Spleen (tissue), 11 donors: ENCODE results near the gene TECTB. TPM values are rescaled to one million over a fixed set of nuclear protein-coding genes. Genes with fewer than 3 reads are reported as not detected.

Experiments
- DNase-seq: peaks from one replicate; pipeline ENCODE4 v3.0.0-alpha.2; 2020
- H3K27ac ChIP-seq, 8 donors: fragments of 200-600 bp; sonication (generic) in 7 of 8; 1 replicate in 4 of 8; 2 replicates in 4 of 8; pipeline versions ENCODE4 v1.5.0 to v1.8.0; 2016 to 2021; ENCODE audit warnings: inconsistent platforms in 4 of 8, mild to moderate bottlenecking in 4 of 8, moderate library complexity in 1 of 8
- H3K27me3 ChIP-seq, 7 donors: fragments of 200-600 bp; sonication (generic) in 6 of 7; replicated peaks in 1 of 7; 1 replicate in 4 of 7; 2 replicates in 3 of 7; pipeline versions ENCODE4 v1.5.0 to v1.8.0; 2016 to 2021; ENCODE audit warnings: inconsistent platforms in 3 of 7, mild to moderate bottlenecking in 1 of 7
- H3K36me3 ChIP-seq, 6 donors: fragments of 200-600 bp; sonication (generic) in 5 of 6; 1 replicate in 4 of 6; 2 replicates in 2 of 6; pipeline versions ENCODE4 v1.5.0 to v1.8.0; 2016 to 2021; ENCODE audit warnings: inconsistent platforms in 2 of 6
- H3K4me1 ChIP-seq, 6 donors: fragments of 200-600 bp; sonication (generic) in 5 of 6; 1 replicate in 3 of 6; 2 replicates in 3 of 6; pipeline versions ENCODE4 v1.5.0 to v1.8.0; 2016 to 2021; ENCODE audit warnings: inconsistent platforms in 3 of 6
- H3K4me3 ChIP-seq, 8 donors: fragments of 200-600 bp; sonication (generic) in 7 of 8; 1 replicate in 4 of 8; 2 replicates in 4 of 8; pipeline versions ENCODE4 v1.5.0 to v1.8.0; 2016 to 2021; ENCODE audit warnings: inconsistent platforms in 4 of 8, mild to moderate bottlenecking in 4 of 8, moderate library complexity in 2 of 8
- H3K9me3 ChIP-seq, 8 donors: fragments of 200-600 bp; sonication (generic) in 7 of 8; 1 replicate in 4 of 8; 2 replicates in 4 of 8; pipeline versions ENCODE4 v1.5.0 to v1.8.0; 2016 to 2021; ENCODE audit warnings: inconsistent platforms in 4 of 8
- CTCF ChIP-seq, 11 experiments: fragments of 200-600 bp in 7 of 11; fragments of 450-650 bp in 4 of 11; sonication (generic) in 4 of 11; IDR thresholded peaks in 8 of 11; conservative IDR thresholded peaks in 3 of 11; 1 replicate in 7 of 11; 2 replicates in 4 of 11; pipeline versions ENCODE4 v1.4.0 to v1.8.0; 2016 to 2021; ENCODE audit warnings: antibody characterized with exemption in 11 of 11, inconsistent platforms in 4 of 11, mild to moderate bottlenecking in 1 of 11
- POLR2A ChIP-seq, 3 donors: fragments of 450-650 bp; IDR thresholded peaks; one replicate each; pipeline ENCODE4 v1.5.1; 2017; ENCODE audit warnings: antibody characterized with exemption in 3 of 3, mild to moderate bottlenecking in 1 of 3
- POLR2AphosphoS5 ChIP-seq, 3 donors: sonication (generic); formaldehyde crosslinking; IDR thresholded peaks; one replicate each; pipeline ENCODE4 v1.5.1; 2017; ENCODE audit warnings: antibody characterized with exemption in 3 of 3
- WGBS, 5 donors: extraction: QIAGEN DNeasy Blood & Tissue Kit in 3 of 5; methylation state at CpG; one replicate each; pipeline versions ENCODE4 v1.1.5 to v1.1.7; 2013 to 2018; 5-methylcytosine and 5-hydroxymethylcytosine counted together
- intact Hi-C: fragments of 100-400 bp; cut with DNase I; formaldehyde crosslinking; loops from one replicate; pipeline ENCODE4 v1.15.0; 2023; ENCODE audit warnings: low total_unique reads
- polyA plus RNA-seq, 3 donors: library from polyadenylated mRNA; stranded (reverse); fragments of 200-250 nt; gene quantifications; one replicate each; pipeline ENCODE4 v1.2.1, GENCODE V29; 2013
- total RNA-seq, 7 donors: library from RNA; depleted of rRNA in 3 of 7; stranded (reverse); fragments of >200 nt in 3 of 7; fragmentation: NEBNext Ultra II Directional in 4 of 7; extraction: Animal tissue kit (Norgen Biotek cat#: 25700) in 4 of 7; gene quantifications; one replicate each; pipeline versions ENCODE4 v1.1.0 to v1.2.1, GENCODE V29; 2016 to 2021
- donor health status: healthy with polysubstance abuse.
- donor health status: DM: no; HTN: no; CAD: no; lungs with moderate emphysema.
- donor health status: DM: no; HTN: no; CAD: no.
- donor health status: Bipolar disorder and iron deficiency.
- donor health status: healthy.
- donor health status: DM: no; HTN: no; CAD: no.
- donor health status: DM: yes; HTN: yes; CAD: no.

TECTB gene
- total and polyA plus RNA-seq, 10 donors, result not detected

GRCh38 chr10:112243713-112244112 lies 39.5 kb upstream of the TECTB start:
- WGBS, 5 donors, result 73 to 88% (median 83%) methylated on average over 6 of the region's 6 CpGs
- no peak for DNase-seq
- no peaks in the 10 kb centered on the region for H3K36me3 ChIP-seq
- intact Hi-C loops, result no loop called here
- TF ChIP-seq POLR2AphosphoS5 (IDR thresholded peaks at IDR 0.05) (no peak), POLR2A (IDR thresholded peaks at IDR 0.05) (no peak), CTCF (IDR thresholded peaks at IDR 0.05 in 8 of 11, conservative IDR thresholded peaks at IDR 0.05 in 3 of 11) (no peak)
- H3K27me3 ChIP-seq, result no peaks in the 10 kb centered on the region
- no peak overlapping the region for H3K4me3 ChIP-seq
- H3K27ac ChIP-seq, result no peak overlapping the region
- H3K4me1 ChIP-seq, result no peaks in the 10 kb centered on the region
- H3K9me3 ChIP-seq, result peaks cover 0 to 34% (median 25%) of the 10 kb centered on the region in 8 donors

- TF ChIP-seq CTCF (IDR thresholded peaks at IDR 0.05 in 8 of 11, conservative IDR thresholded peaks at IDR 0.05 in 3 of 11) (no peak), POLR2A (IDR thresholded peaks at IDR 0.05) (no peak), POLR2AphosphoS5 (IDR thresholded peaks at IDR 0.05) (no peak)
- no peaks in the 10 kb centered on the region for H3K27me3 ChIP-seq
- H3K4me3 ChIP-seq, result no peak overlapping the region
- whole genome bisulfite sequencing, 5 donors, result 91 to 95% (median 94%) methylated on average over 2 of the region's 2 CpGs
- no peak for DNase-seq
- H3K36me3 ChIP-seq, result no peaks in the 10 kb centered on the region
- intact Hi-C loops, result no loop called here
- H3K27ac ChIP-seq, result no peak overlapping the region
- H3K9me3 ChIP-seq, result peaks cover 0 to 34% (median 25%) of the 10 kb centered on the region in 8 donors
- H3K4me1 ChIP-seq, result no peaks in the 10 kb centered on the region
Measured at GRCh38 chr10:112244197-112244596, 39.0 kb upstream of the TECTB start.

GRCh38 chr10:112247791-112248190 lies 35.4 kb upstream of the TECTB start:
- TF ChIP-seq CTCF (IDR thresholded peaks at IDR 0.05 in 8 of 11, conservative IDR thresholded peaks at IDR 0.05 in 3 of 11) (no peak), POLR2AphosphoS5 (IDR thresholded peaks at IDR 0.05) (no peak), POLR2A (IDR thresholded peaks at IDR 0.05) (no peak)
- no peak overlapping the region for H3K27ac ChIP-seq
- WGBS, 5 donors, result 57 to 66% (median 61%) methylated on average over 2 of the region's 2 CpGs
- intact Hi-C loops, result no loop called here
- peaks cover 0 to 32% (median 19%) of the 10 kb centered on the region in 8 donors for H3K9me3 ChIP-seq
- H3K36me3 ChIP-seq, result no peaks in the 10 kb centered on the region
- no peak overlapping the region for H3K4me3 ChIP-seq
- no peaks in the 10 kb centered on the region for H3K27me3 ChIP-seq
- no peaks in the 10 kb centered on the region for H3K4me1 ChIP-seq
- no peak for DNase-seq

GRCh38 chr10:112248584-112249295 lies 34.5 kb upstream of the TECTB start:
- intact Hi-C loops, result no loop called here
- peaks cover 0 to 32% (median 19%) of the 10 kb centered on the region in 8 donors for H3K9me3 ChIP-seq
- DNase-seq, result no peak
- 75 to 94% (median 79%) methylated on average over 2 of the region's 2 CpGs for WGBS, 5 donors
- H3K27me3 ChIP-seq, result no peaks in the 10 kb centered on the region
- H3K4me3 ChIP-seq, result no peak overlapping the region
- TF ChIP-seq CTCF (IDR thresholded peaks at IDR 0.05 in 8 of 11, conservative IDR thresholded peaks at IDR 0.05 in 3 of 11), result no peak
- no peak for TF ChIP-seq POLR2AphosphoS5 (IDR thresholded peaks at IDR 0.05)
- no peak for TF ChIP-seq POLR2A (IDR thresholded peaks at IDR 0.05)
- H3K27ac ChIP-seq, result no peak overlapping the region
- no peaks in the 10 kb centered on the region for H3K36me3 ChIP-seq
- H3K4me1 ChIP-seq, result no peaks in the 10 kb centered on the region
